HG02884 (cell line): ENCODE results near the gene MAP2K5.

ENCODE experiments used
- ATAC-seq: cut with Tn5 transposase; IDR thresholded peaks from one replicate; pipeline ENCODE4 v1.9.1; 2021; ENCODE audit warnings: mild to moderate bottlenecking, moderate library complexity; ENCODE audit not compliant: unreplicated experiment

The MAP2K5 gene

DNA sequence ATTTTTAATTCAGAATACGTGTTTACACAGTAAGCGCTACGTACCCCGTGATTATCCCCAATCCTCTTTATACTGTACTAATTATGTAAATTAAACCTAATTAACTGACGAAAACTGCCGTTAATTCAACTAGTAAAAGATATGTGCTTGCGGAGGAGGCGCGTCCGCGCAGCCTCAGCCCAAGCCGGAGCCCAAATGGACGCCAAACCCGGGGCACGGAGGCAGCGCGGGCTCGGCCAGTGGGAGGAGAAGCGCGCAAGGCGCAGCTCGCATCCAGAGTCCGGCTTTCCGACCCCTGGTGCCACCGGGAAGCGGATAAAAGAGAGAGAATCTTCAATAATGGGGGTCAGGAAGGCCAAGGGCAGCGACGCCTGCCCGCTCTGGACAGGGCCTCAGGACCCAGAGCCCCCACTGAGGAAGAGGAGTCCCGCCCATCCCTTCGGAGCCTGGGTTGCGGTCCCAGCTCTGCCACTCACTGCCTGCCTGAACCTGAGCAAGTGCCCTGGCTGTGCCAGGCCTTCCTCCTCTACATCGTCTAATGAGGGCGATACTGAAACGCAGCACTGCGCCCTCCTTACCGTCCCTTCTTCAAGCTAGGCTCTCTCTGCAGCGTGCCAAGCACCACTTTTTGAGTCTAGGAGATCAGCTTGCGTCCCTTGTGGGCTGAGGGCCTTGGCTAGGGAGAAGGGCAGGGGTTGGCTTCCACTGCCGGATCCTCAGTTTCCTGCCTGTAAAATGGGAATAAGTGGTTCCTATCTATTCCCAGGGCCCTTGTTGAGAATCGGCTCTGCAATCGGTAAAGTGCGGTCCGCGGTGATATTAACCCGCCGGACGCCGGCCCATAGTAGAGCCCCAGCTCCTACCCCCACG, 277.9 kb downstream of the MAP2K5 start:
- ATAC-seq, result no peak

DNA sequence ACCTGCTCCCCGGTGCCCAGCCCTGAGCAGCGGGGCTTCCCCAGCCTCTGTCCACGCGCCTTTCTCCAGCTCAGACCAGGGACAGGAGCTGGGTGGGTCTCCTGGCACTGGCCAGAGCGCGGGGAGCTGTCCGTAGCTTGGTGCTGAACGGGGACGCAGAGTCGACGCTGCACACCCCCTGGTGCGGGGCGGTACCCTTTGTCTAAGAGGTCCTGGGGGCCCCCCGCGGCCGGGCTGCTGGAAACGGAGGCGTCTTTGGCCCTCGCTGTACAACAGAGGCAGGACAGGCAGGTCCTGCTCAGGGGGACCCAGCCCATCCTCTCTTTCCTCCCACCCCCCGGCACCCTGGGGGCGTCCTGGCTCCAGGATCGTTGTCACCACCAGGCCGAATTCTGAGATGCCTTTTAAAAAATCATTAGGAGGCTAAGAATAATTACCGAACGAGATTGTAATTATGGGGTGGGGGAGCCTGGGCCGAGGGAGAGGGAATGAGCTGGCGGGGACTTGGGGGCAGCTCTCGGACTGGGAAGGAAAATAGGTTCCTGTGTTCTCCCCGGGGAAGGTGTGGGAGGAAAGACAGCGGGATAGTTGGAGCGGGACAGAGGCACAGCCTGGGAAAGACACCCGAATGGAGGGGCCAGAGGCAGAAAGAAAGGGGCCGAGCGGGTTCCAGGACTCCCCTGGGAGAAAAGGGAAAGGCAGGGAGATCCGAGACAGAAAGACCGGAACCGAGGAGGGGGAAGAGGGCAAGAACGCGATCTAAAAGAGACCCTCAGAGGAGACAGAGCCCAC, 278.7 kb downstream of the MAP2K5 start:
- no peak for ATAC-seq

DNA sequence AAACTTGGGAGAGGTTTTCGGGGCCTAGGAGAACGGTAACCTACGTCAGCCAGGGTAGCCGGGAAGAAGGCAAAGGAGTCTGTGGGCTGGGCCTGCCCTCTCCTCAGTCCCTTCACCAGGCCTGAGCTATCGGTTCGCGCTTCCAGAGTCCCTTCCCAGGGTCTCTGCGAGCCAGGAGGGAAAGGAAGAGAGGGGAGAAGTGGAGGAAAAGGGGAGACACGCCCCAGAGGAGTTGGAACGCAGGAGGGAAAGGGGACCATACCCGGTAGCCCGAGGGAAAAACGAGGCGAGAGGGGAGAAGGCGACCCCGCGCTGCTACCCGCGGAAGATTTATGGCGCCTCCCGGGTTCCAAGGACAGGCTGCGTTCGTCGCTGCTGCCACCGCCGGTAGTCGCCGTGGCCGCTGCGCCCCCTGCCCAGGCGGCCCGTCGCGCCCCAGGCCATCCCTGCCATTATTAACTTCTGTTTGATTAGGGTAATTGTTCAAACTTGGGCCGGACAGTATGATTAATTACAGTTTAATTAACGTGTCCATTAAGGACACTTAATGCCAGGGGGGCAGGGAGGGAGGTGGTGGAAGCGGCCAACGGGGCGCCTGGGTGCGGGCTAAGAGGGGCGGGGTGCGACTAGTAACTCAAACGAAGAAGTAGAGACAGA, 279.4 kb downstream of the MAP2K5 start:
- ATAC-seq, result no peak

DNA sequence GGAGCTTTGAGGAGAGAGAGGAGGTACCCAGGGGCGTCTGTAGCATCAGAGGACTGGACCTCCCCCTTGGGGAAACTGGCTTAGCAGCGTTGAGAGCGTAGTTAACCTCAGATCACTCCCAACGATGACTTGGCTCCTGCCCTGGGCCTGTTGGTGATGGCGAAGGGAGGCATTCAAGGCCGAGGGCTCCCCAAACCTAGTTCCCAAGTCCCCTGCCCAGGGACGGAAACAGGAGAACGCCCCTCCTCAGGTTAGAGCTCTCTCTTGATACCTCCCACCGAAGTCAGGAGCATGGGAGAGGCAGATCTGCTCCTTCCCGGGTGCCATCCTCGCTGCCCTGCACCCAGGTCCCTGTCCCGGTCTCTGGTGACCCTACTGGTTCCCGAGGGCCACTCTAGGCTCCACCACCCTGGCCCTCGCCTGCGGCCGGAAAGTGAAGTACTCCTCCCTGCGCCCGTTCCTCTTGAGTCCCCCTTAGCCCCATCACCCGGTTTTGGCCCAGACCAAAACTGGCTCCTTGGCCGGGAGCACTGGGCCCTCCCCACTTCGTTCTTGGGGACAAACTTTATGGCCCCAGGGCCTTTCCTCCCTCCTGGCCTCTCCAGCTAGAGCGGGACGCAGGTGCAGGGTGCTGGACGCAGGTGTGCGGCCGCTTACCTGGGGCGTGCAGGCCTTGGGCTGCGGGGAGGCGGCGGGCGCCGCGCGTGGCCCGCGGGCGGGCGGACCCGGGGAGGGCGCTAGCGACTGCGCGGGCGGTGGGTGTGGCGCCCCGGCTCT, 280.2 kb downstream of the MAP2K5 start:
- no peak for ATAC-seq

DNA sequence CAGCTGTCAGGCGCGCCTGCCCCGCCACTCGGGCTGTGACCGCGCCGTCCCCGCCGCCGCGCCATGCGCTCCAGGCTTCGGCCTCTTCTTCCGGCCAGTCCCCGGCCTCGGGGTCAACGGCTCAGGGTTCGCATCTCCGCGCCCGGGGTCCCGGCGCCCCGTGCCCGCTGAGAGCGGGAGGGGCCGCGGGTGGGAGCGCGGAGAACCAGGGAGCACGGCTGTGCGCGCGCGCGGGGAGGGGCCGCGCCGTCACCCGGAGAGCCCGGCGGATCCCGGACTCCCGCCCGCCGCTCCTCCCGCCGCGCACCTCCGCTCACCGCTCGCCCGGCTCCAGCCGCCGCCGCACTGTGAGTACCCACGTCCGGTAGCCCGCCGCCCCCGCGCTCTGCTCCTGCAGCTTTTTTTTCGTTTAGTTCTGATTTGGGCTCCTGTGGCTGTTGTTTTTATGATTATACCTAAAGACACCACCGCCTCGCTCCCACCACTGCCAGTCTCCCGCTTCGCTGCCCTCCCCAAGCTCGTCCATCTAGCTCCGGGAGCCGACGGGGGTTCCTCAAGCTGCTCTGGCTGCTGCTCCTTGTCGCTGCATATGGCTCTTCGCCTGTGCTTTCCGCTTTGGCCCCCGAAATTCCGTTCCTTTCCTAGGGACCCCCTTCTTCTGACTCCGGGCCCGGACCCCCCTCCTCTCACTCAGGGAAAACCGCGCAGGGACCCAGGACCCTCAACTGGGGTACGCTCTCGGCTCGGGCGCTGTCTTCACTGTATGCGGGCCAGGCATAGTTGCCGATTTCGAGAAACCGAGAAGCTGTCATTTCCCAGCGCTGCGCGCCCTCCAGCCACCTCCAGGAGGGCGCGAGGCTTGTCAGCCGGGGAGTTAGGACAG, 281.1 kb downstream of the MAP2K5 start:
- no peak for ATAC-seq

DNA sequence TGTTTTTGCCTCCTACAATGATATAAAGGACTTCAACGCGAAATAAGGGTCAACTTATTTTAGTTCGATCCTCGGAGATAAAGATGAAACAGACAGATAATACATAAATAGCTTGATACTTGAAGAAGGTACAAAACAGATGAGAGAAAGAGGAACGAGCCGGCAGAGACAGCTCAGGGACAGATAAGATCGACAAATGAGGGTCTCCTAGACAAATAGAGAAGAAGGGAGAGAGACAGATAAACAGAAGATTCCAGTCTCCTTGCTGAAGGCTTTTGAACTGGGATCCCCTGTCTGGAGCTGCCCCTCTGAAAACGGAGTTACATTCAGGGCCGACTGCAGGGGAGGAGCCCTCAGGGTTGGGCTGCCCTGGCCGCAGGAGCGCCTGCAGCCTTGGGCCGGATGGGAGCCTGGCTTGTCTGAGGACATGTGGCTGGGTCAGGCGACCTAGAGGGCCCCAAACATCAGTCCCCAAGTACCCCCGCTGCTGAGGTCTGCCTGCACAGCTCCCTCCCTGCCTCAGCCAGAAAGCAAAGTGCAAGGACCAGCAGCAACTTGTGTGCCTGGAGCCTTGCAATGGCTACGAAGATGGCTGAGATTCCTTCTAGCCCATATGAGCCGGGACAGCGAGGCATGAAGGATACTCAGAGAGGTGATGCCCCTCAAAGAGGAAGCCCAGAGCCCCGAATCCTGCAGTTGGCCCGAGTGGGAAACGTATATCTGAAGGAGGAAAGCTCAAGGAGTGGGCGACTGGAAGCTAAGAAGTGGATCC, 281.9 kb downstream of the MAP2K5 start:
- no peak for ATAC-seq

DNA sequence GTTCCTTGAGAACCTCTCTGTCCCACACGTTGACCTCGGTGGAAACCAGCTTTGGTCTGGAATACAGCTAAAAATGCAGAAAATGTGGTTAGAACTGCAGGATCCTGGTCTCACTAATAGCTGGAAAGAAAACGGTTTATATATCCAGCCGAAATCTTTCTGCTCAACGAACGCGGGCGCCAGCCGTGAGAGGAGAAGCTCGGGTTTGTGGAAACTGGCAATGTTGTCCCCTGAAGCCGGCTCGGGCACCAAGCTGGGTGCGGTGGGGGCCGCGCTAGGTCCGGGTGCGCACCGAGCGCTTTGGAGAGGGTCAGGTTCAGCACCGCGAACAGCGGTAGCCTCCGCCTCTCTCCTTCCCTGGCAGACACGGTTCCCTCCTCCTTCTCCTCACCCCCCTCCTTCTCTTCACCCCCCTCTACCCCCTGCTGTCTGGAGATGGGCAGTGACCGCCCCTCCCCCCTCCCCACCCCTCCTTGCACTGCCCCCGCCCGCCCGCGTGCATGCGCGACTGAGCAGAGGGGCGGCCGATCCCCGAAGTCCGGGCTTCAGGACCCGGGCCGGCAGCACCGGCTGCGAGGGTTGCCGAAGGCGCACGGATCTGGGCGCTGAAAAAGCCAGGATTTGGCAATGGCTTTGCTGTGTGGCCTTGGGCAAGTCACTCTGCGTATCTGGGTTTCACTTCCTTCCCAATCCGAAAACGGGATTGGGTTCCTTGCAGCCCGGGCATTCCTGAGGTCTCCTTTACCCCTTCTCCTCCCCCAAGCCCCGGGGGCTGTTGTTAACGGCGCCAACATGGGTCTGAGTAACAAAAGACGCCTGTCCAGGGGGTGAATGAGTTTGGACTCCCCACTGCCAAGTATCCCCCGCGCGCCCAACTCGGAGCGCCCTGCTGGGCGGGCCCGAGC, 282.7 kb downstream of the MAP2K5 start, which contains the start of gene SKOR1:
Gene SKOR1 (plus strand): TSS at position 534 of the 905 bp plus-strand sequence. CDS start 94 bp downstream, at position 628.
- ATAC-seq, result no peak

DNA sequence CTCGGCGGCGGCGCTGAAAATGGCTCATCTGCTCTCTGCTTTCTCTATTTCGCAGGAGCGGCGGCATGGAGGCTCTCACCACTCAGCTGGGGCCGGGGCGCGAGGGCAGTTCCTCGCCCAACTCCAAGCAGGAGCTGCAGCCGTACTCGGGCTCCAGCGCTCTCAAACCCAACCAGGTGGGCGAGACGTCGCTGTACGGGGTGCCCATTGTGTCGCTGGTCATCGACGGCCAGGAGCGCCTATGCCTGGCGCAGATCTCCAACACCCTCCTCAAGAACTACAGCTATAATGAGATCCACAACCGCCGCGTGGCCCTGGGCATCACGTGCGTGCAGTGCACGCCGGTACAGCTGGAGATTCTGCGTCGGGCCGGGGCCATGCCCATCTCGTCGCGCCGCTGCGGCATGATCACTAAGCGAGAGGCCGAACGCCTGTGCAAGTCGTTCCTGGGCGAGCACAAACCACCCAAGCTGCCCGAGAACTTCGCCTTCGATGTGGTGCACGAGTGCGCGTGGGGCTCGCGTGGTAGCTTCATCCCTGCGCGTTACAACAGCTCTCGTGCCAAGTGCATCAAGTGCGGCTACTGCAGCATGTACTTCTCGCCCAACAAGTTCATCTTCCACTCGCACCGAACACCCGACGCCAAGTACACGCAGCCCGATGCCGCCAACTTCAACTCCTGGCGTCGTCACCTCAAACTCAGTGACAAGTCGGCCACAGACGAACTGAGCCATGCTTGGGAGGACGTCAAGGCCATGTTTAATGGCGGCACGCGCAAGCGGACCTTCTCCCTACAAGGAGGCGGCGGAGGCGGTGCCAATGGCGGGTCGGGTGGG, 283.6 kb downstream of the MAP2K5 start:
- ATAC-seq, result no peak

DNA sequence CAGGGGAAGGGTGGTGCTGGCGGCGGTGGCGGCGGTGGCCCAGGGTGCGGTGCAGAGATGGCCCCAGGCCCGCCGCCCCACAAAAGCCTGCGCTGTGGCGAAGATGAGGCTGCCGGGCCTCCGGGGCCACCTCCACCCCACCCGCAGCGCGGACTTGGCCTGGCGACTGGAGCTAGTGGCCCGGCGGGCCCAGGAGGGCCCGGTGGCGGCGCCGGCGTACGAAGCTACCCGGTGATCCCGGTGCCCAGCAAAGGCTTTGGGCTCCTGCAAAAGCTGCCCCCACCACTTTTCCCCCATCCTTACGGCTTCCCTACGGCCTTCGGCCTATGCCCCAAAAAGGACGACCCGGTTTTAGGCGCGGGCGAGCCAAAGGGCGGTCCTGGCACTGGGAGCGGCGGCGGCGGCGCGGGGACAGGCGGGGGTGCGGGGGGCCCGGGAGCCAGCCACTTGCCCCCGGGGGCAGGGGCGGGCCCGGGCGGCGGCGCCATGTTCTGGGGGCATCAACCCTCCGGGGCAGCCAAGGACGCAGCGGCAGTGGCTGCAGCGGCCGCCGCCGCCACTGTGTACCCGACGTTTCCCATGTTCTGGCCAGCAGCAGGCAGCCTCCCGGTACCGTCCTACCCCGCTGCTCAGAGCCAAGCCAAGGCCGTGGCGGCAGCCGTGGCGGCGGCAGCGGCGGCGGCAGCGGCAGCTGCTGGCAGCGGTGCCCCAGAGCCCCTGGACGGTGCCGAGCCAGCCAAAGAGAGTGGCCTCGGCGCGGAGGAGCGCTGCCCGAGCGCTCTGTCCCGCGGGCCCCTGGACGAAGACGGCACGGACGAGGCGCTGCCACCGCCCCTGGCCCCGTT, 284.4 kb downstream of the MAP2K5 start:
- ATAC-seq, result no peak

DNA sequence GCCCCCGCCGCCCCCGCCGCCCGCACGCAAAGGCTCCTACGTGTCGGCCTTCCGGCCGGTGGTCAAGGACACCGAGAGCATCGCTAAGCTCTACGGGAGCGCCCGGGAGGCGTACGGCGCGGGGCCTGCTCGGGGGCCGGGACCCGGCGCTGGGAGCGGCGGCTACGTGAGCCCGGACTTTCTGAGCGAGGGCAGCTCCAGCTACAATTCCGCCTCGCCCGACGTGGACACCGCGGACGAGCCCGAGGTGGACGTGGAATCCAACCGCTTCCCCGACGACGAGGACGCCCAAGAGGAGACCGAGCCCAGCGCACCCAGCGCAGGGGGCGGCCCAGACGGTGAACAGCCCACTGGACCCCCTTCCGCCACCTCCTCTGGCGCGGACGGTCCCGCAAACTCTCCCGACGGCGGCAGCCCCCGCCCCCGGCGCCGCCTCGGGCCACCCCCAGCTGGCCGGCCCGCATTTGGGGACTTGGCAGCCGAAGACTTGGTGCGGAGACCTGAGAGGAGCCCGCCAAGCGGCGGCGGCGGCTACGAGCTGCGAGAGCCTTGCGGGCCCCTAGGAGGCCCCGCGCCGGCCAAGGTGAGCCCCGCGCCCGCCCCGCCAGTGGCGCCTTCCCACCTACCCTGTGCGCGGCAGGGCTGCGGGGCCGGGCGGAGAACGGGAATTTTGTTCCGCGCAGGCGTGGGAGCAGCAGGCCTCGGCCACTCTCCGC, 285.2 kb downstream of the MAP2K5 start:
- no peak for ATAC-seq

DNA sequence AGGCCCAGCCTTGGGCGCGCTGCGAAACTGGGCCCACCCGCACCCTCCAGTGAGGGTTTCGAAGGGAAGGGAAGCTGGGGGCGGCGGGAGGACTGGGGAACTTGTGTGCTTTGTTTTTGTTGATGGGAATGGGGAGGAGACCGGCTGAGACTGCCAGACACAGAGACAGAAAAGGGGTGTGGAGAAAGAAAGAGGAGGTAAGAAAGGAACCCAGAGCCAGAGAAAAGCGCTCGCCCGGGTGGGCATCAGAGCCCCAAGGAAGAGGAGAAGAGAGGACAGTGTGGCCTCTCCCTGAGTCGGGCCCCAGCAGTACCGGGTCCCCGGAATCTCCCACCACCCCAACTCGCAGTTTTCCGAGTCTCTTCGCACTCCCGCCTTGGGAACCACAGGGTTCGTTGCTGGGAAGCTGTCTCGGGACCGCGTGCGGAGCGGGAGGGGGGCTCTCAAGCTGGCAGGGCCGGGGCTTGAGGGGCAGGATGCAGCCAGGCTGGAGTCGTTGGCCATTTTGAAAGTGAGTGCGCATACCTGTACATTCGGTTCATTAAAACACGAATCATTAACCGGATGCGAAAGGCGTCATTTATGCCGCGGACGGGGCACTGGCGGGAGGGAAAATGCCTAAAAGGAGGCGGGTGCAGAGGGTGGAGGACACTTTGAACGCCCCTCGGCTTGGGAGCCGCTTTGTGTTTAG, 285.9 kb downstream of the MAP2K5 start:
- ATAC-seq, result no peak

DNA sequence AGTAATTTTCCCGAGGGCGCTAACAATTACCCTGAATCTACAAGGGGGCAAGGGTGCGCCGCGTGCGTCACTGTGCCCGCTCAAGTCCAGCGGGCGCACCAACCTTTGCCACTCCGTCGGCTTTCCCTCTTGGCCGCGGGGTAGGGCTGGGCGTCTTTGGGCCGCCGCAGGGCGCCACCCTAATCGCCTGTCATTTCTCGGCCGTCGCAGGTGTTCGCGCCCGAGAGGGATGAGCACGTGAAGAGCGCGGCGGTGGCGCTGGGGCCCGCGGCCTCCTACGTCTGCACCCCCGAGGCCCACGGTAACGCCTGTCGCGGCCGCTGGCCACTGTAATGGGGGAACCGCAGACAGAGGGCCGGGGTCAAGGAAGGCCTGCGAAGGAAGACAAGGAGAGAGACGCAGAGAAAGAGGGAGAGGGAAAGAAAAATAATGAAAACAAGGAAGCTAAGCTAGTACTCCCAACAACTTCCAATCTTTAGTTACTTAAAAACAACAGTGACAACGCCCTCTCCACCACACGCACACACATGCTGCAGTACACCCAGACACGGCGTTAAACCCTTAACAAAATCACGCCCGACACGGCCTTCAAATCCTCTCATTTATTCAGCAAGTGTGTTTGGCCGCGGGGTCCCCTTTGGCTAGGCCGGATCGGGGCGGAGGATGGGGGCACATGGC, 286.6 kb downstream of the MAP2K5 start:
- no peak for ATAC-seq

DNA sequence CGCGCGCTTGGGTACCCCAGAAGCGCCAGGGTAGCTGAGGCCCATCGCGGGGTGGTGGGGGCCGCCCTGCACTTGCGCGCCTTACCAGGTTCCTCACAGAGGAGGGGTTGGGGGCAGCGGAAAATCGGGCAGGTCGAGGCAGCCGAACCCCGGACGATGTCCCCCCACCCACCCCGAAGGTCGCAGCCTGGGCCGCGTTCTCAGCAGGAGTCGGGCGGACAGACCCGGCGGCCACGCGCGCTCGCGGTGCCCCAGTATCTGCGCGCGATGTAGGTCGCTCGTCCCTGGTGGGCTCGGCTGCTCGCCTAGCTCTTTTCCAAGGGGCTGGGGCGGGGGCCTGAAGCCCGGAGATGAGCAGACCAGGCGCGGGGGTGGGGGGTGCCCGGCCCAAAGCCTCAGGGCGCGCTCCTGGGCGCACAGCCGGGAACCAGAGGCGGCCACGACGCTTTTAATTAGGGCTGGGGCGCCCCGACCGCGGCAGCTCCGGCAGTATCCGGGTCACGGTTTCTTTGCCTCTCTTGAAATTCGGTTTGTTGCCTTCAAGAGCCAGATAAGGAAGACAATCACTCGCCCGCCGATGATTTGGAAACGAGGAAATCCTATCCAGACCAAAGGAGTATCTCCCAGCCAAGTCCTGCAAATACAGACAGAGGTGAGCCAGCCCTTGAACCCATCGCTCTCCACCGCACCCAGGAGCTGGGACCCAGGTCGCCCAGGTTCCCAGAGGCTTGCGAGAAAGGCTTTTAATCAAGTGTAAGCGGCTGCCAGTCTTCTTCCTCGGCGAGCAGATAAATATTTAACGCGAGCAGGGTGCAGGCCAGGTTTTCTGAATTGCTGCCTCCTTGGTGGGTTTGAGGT, 287.4 kb downstream of the MAP2K5 start:
- ATAC-seq, result no peak
